GM12874 (cell line): ENCODE results near the gene TRAPPC6A.

Source experiments
- TF ChIP-seq, protein P1 (sequence below): IDR thresholded peaks from 2 replicates; pipeline ENCODE4 v1.5.1; 2011; ENCODE audit warnings: low read depth, mild to moderate bottlenecking, control low read depth, low read length, moderate library complexity; ENCODE audit not compliant: insufficient read depth

TRAPPC6A gene

DNA sequence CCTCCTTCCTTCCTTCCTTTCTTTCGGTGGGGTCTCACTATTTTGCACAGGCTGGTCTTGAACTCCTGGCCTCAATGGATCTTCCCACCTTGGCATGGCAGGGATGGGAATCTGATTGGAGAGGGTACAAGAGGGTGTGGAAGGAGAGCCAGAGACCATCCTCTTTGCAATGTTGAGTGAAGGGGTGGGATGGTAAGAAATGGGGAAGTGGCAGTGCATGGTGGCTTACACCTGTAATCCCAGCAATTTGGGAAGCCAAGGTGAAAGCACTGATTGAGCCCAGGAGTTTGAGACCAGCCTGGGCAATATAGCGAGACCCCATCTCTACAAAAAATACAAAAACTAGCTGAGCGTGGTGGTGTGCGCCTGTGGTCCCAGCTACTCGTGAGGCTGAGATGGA is 6.1 kb upstream of the TRAPPC6A start:
- TF ChIP-seq, protein P1, sequence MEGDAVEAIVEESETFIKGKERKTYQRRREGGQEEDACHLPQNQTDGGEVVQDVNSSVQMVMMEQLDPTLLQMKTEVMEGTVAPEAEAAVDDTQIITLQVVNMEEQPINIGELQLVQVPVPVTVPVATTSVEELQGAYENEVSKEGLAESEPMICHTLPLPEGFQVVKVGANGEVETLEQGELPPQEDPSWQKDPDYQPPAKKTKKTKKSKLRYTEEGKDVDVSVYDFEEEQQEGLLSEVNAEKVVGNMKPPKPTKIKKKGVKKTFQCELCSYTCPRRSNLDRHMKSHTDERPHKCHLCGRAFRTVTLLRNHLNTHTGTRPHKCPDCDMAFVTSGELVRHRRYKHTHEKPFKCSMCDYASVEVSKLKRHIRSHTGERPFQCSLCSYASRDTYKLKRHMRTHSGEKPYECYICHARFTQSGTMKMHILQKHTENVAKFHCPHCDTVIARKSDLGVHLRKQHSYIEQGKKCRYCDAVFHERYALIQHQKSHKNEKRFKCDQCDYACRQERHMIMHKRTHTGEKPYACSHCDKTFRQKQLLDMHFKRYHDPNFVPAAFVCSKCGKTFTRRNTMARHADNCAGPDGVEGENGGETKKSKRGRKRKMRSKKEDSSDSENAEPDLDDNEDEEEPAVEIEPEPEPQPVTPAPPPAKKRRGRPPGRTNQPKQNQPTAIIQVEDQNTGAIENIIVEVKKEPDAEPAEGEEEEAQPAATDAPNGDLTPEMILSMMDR: no peak

DNA sequence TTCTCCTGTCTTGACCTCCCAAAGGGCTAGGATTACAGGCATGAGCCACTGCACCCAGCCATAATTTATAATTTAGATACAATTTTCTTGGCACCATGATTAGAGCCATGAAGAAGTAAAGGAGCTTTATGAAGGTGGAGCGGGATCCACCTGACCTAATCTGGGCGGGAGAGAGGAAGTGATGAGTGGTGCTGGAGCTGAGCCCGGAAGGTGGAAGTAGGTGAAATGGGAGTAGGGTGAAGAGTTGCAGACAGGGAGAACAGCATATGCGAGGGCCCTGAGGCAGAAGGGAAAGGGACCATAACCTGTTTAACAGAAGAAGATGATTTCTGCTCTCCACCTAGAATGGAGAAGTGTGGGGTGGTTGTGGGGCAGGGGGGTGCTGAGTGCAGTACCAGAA is 4.7 kb upstream of the TRAPPC6A start:
- TF ChIP-seq, protein P1: no peak

DNA sequence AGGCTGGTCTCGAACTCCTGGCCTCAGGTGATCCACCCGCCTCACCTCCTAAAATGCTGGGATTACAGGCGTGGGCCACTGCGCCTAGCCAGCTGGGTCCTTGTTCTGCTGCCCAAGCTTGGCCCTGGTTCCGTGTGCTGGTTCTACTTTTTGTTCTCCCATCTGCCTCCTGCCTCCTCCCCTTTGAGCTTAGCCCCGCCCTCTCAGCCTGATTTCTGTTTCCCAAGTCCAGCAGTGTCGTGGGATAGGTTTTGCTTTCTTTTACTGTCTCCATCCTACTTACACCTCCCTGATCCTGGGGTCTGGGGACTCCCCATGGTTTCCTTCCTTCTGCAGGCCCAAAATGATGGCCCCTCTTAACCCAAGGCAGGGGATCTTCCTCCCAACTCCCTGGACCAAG is 2.9 kb upstream of the TRAPPC6A start:
- TF ChIP-seq, protein P1: no peak

DNA sequence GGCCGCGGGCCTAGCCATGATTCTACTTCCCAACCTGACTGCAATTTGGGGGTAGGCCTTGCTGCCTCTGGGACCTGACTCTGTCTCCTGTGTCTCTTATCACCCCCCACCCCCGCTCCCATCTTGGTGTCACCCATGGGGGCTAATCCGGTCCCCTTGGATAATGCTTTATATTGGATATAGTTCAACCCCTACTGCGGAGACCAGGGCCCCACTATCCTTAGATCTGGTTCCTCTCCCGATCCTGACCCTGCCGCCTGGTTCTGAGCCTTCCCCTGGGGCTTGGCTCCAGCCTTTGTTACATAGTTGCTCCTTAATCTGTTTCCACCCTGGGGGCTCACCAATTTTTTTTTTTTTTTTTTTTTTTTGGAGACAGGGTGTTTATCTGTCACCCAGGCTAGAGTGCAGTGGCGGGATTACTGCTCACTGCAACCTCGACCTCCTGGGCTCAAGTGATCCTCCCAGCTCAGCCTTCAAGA is 1.9 kb upstream of the TRAPPC6A start:
- TF ChIP-seq, protein P1: no peak

DNA sequence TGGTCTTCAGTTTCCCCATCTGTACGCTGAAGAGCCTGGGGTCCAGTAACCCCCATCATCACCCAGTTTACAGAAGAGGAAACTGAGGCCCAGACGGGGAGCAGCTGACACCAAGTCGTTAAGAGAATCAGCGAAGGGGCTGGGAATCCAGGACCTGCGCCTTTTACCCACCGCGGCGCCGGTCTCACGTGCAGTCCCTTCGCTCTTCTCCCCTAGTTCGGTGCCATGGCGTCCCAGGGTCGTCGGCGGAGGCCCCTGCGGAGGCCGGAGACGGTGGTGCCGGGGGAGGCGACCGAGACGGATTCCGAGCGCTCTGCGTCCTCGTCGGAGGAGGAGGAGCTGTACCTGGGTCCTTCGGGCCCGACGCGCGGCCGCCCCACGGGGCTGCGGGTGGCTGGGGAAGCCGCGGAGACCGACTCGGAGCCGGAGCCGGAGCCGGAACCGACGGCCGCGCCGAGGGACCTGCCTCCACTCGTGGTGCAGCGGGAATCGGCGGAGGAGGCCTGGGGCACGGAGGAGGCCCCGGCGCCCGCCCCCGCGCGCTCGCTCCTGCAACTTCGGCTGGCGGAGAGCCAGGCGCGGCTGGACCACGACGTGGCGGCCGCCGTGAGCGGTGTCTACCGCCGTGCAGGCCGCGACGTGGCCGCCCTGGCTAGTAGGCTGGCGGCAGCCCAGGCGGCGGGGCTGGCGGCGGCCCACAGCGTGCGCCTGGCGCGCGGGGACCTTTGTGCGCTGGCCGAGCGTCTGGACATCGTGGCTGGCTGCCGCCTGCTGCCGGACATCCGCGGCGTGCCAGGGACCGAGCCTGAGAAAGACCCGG is 1.2 kb upstream of the TRAPPC6A start:
- TF ChIP-seq, protein P1: no peak

DNA sequence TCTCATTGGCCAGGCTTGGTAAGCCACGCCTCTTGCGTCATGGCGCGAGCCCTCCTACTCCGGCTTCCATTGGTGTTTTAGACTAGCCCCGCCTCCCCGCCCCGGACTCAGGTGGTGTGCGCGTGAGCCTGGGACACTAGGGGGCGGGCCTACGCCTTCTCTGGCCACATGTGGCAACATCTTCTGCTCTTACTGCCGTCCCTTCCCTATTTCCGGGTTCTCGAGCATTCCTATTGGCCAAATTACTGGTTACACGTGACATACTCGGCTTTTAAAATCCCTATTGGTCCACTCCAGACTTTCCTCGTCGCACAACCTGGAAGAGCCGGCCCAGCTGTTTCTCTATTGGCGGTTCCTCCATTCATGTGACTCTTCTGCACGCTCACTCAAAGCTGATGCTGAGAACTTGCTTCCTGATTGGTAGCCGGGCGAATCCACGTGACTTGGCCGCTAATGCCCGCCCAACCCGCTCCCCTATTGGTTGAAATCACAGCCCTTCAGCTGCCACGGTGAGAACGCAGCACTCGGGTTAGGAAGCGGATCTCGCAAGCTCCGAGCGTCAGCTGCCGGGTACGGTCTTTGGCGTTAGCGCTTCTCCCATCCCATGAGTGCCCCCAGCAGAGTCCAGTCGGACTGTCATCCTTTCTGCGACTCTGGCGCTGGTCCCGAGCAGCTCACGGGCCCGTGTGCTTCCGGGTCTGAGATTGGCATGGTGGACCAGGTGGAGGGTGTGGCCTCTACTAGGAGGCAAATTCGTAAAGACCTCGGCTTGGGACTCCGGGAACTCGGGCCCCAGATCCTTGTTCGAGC is 430 bp upstream of the TRAPPC6A start, which contains the start of gene BLOC1S3:
BLOC1S3 (plus strand) TSS at position 523 of the 810 bp plus-strand sequence. CDS start 513 bp downstream, outside the sequence.
- TF ChIP-seq, protein P1: peak; percentile 41
